ENCODE results near the gene DSG1. TPM values are rescaled to one million over a fixed set of nuclear protein-coding genes. Genes with fewer than 3 reads are reported as not detected.

The DSG1 gene
- total and polyA plus RNA-seq, 8 donors, result 0.03 to 1.8 TPM; not detected in 6

DNA sequence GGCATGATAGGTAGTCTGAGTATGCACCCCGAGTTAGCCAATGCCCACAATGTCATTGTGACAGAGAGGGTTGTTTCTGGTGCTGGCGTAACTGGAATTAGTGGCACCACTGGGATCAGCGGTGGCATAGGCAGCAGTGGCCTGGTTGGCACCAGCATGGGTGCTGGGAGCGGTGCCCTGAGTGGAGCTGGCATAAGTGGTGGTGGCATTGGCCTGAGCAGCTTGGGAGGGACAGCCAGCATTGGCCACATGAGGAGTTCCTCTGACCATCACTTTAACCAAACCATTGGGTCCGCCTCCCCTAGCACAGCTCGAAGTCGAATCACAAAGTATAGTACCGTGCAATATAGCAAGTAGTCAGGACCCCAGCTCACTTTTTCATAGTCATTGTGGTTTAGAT is 37.0 kb downstream of the DSG1 start:
- DNase-seq, result no peak
- TF ChIP-seq POLR2AphosphoS5 (IDR thresholded peaks at IDR 0.05) (no peak), EP300 (IDR thresholded peaks at IDR 0.05) (no peak)
- TF ChIP-seq, protein P1, sequence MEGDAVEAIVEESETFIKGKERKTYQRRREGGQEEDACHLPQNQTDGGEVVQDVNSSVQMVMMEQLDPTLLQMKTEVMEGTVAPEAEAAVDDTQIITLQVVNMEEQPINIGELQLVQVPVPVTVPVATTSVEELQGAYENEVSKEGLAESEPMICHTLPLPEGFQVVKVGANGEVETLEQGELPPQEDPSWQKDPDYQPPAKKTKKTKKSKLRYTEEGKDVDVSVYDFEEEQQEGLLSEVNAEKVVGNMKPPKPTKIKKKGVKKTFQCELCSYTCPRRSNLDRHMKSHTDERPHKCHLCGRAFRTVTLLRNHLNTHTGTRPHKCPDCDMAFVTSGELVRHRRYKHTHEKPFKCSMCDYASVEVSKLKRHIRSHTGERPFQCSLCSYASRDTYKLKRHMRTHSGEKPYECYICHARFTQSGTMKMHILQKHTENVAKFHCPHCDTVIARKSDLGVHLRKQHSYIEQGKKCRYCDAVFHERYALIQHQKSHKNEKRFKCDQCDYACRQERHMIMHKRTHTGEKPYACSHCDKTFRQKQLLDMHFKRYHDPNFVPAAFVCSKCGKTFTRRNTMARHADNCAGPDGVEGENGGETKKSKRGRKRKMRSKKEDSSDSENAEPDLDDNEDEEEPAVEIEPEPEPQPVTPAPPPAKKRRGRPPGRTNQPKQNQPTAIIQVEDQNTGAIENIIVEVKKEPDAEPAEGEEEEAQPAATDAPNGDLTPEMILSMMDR (IDR thresholded peaks at IDR 0.05), result no peak
- 88 to 98% (median 95%) methylated on average over 8 of the region's 8 CpGs for WGBS, 5 donors
- H3K4me3 ChIP-seq, result no peak overlapping the region
- no peaks in the 10 kb centered on the region for H3K4me1 ChIP-seq
- H3K27ac ChIP-seq, result no peak overlapping the region
- no peaks in the 10 kb centered on the region for H3K36me3 ChIP-seq
- no peaks in the 10 kb centered on the region for H3K9me3 ChIP-seq
- intact Hi-C loops (cut with DNase I; ENCODE audit: low total_unique reads), result no loop called here
- no peaks in the 10 kb centered on the region for H3K27me3 ChIP-seq

- TF ChIP-seq, protein P1 (IDR thresholded peaks at IDR 0.05), result no peak
- TF ChIP-seq POLR2AphosphoS5 (IDR thresholded peaks at IDR 0.05), result no peak
- TF ChIP-seq EP300 (IDR thresholded peaks at IDR 0.05), result no peak
- TF ChIP-seq POLR2A (IDR thresholded peaks at IDR 0.05), result no peak
Measured at GRCh38 chr18:31356025-31356424, 38.1 kb downstream of the DSG1 start.

GRCh38 chr18:31364190-31364589 is 46.2 kb downstream of the DSG1 start:
- Histone ChIP-seq H3K9me3 (peaks cover 0 to 7% (median 0%) of the 10 kb centered on the region in 4 donors), H3K4me3 (no peak overlapping the region), H3K36me3 (no peaks in the 10 kb centered on the region), H3K27ac (no peak overlapping the region), H3K4me1 (no peaks in the 10 kb centered on the region), H3K27me3 (no peaks in the 10 kb centered on the region)
- no peak for TF ChIP-seq EP300 (IDR thresholded peaks at IDR 0.05)
- TF ChIP-seq, protein P1 (IDR thresholded peaks at IDR 0.05), result no peak
- no peak for TF ChIP-seq POLR2AphosphoS5 (IDR thresholded peaks at IDR 0.05)
- no peak for TF ChIP-seq POLR2A (IDR thresholded peaks at IDR 0.05)
- 88 to 96% (median 95%) methylated on average over 4 of the region's 4 CpGs for WGBS, 5 donors
- intact Hi-C loops (cut with DNase I; ENCODE audit: low total_unique reads), result no loop called here
- DNase-seq, result no peak

More at GRCh38 chr18:31356025-31356424, 38.1 kb downstream of the DSG1 start:
- intact Hi-C loops (cut with DNase I; ENCODE audit: low total_unique reads), result no loop called here
- H3K4me3 ChIP-seq, result no peak overlapping the region
- WGBS, 5 donors, result 80 to 91% (median 87%) methylated on average over 5 of the region's 5 CpGs
- no peaks in the 10 kb centered on the region for H3K9me3 ChIP-seq
- no peak overlapping the region for H3K27ac ChIP-seq
- no peak for DNase-seq
- no peaks in the 10 kb centered on the region for H3K36me3 ChIP-seq
- no peaks in the 10 kb centered on the region for H3K27me3 ChIP-seq
- no peaks in the 10 kb centered on the region for H3K4me1 ChIP-seq

- H3K27me3 ChIP-seq, result no peaks in the 10 kb centered on the region
Measured at GRCh38 chr18:31369478-31369877, 51.5 kb downstream of the DSG1 start.

More at GRCh38 chr18:31369478-31369877, 51.5 kb downstream of the DSG1 start:
- Histone ChIP-seq H3K4me1 (no peaks in the 10 kb centered on the region), H3K9me3 (no peaks in the 10 kb centered on the region), H3K27ac (no peak overlapping the region), H3K36me3 (no peaks in the 10 kb centered on the region), H3K4me3 (no peak overlapping the region)
- DNase-seq, result no peak
- intact Hi-C loops (cut with DNase I; ENCODE audit: low total_unique reads), result no loop called here
- TF ChIP-seq POLR2AphosphoS5 (IDR thresholded peaks at IDR 0.05) (no peak), EP300 (IDR thresholded peaks at IDR 0.05) (no peak), POLR2A (IDR thresholded peaks at IDR 0.05) (no peak)
- TF ChIP-seq, protein P1 (IDR thresholded peaks at IDR 0.05), result no peak
